GM23338 (cell line): ENCODE results near the gene AIG1. TPM values are rescaled to one million over a fixed set of nuclear protein-coding genes. Genes with fewer than 3 reads are reported as not detected.

Experiments
- ATAC-seq: fragments of 200-7000 bp; cut with Tn5 transposase; 3 replicates; pipeline ENCODE4 v1.9.1; 2020
- DNase-seq: peaks from one replicate; pipeline ENCODE4 v3.0.0-alpha.2; 2015; ENCODE audit warnings: low spot score
- H2AFZ ChIP-seq: fragments of 200-600 bp; sonication (generic); 2 replicates; pipeline ENCODE4 v1.8.0; 2016; ENCODE audit warnings: antibody characterized with exemption, mild to moderate bottlenecking, moderate library complexity
- H3F3A ChIP-seq: fragments of 200-600 bp; sonication (generic); replicated peaks from 2 replicates; pipeline ENCODE4 v1.8.0; 2017; ENCODE audit warnings: antibody characterized with exemption, mixed run types, low read depth
- H3K27ac ChIP-seq: fragments of 200-600 bp; sonication (generic); 2 replicates; pipeline ENCODE4 v1.6.1; 2016; ENCODE audit warnings: low read depth
- H3K27me3 ChIP-seq: fragments of 200-600 bp; sonication (generic); 2 replicates; pipeline ENCODE4 v1.8.0; 2016; ENCODE audit warnings: mild to moderate bottlenecking, mixed run types, moderate library complexity; ENCODE audit not compliant: insufficient read depth
- H3K36me3 ChIP-seq: fragments of 200-600 bp; sonication (generic); 2 replicates; pipeline ENCODE4 v1.8.0; 2016; ENCODE audit warnings: mild to moderate bottlenecking; ENCODE audit not compliant: insufficient read depth
- H3K4me1 ChIP-seq: fragments of 200-600 bp; sonication (generic); 2 replicates; pipeline ENCODE4 v1.8.0; 2016; ENCODE audit warnings: mild to moderate bottlenecking, moderate library complexity; ENCODE audit not compliant: insufficient read depth
- H3K4me2 ChIP-seq: fragments of 200-600 bp; sonication (generic); 2 replicates; pipeline ENCODE4 v1.7.1; 2017; ENCODE audit warnings: mixed run types
- H3K4me3 ChIP-seq: fragments of 200-600 bp; sonication (generic); 2 replicates; pipeline ENCODE4 v1.6.1; 2016; ENCODE audit warnings: mixed run types
- H3K79me2 ChIP-seq: fragments of 200-600 bp; sonication (generic); replicated peaks from 2 replicates; pipeline ENCODE4 v1.8.0; 2017; ENCODE audit warnings: mild to moderate bottlenecking; ENCODE audit not compliant: insufficient read depth
- H3K9me2 ChIP-seq: fragments of 200-600 bp; sonication (generic); 2 replicates; pipeline ENCODE4 v1.8.0; 2017; ENCODE audit not compliant: insufficient read depth
- H4K20me1 ChIP-seq: fragments of 200-600 bp; sonication (generic); replicated peaks from 2 replicates; pipeline ENCODE4 v1.8.0; 2017; ENCODE audit warnings: mild to moderate bottlenecking; ENCODE audit not compliant: insufficient read depth
- H3K27ac Mint-ChIP-seq: 2 replicates; pipeline ENCODE4 v1.8.0; 2020; ENCODE audit warnings: inconsistent platforms, mild to moderate bottlenecking, moderate library complexity, mixed read lengths
- H3K27me3 Mint-ChIP-seq: 3 replicates; pipeline ENCODE4 v1.8.0; 2022; ENCODE audit warnings: low read depth, mild to moderate bottlenecking, moderate library complexity, mixed read lengths, inconsistent platforms; ENCODE audit not compliant: insufficient read depth, poor library complexity
- H3K36me3 Mint-ChIP-seq: 3 replicates; pipeline ENCODE4 v1.8.0; 2021; ENCODE audit warnings: low read depth, mild to moderate bottlenecking, inconsistent platforms, moderate library complexity, mixed read lengths
- H3K4me1 Mint-ChIP-seq: 3 replicates; pipeline ENCODE4 v1.8.0; 2020; ENCODE audit warnings: mild to moderate bottlenecking, inconsistent platforms, mixed read lengths
- H3K4me3 Mint-ChIP-seq: 3 replicates; pipeline ENCODE4 v1.8.0; 2021; ENCODE audit warnings: moderate library complexity, mild to moderate bottlenecking, inconsistent platforms, mixed read lengths
- H3K9me3 Mint-ChIP-seq: 3 replicates; pipeline ENCODE4 v1.8.0; 2020; ENCODE audit warnings: moderate library complexity, mild to moderate bottlenecking, inconsistent platforms, mixed read lengths
- CREB1 ChIP-seq: fragments of 250-450 bp; sonication (Bioruptor Pico); IDR thresholded peaks from 2 replicates; pipeline ENCODE4 v1.5.0; 2020; ENCODE audit warnings: low read depth, mild to moderate bottlenecking, moderate library complexity
- CTCF ChIP-seq, 2 experiments: fragments of 200-600 bp in 1 of 2; sonication (generic) in 1 of 2; conservative IDR thresholded peaks; 2 replicates each; pipeline versions ENCODE4 v1.5.1 to v1.6.1; 2016 to 2017; ENCODE audit warnings: antibody characterized with exemption in 2 of 2, low read depth in 2 of 2, mild to moderate bottlenecking in 2 of 2, moderate library complexity in 1 of 2
- ETS1 ChIP-seq: IDR thresholded peaks from 2 replicates; pipeline ENCODE4 v1.6.1; 2016; ENCODE audit warnings: antibody characterized with exemption
- EZH2 ChIP-seq: fragments of 200-600 bp; sonication (generic); IDR thresholded peaks from one replicate; pipeline ENCODE4 v1.8.0; 2017; ENCODE audit warnings: antibody characterized with exemption, mild to moderate bottlenecking, low read depth; ENCODE audit not compliant: unreplicated experiment
- EZH2phosphoT487 ChIP-seq: fragments of 200-600 bp; sonication (generic); IDR thresholded peaks from one replicate; pipeline ENCODE4 v1.8.1; 2018; ENCODE audit warnings: antibody characterized with exemption; ENCODE audit not compliant: unreplicated experiment
- JUNB ChIP-seq: IDR thresholded peaks from one replicate; pipeline ENCODE4 v1.6.1; 2016; ENCODE audit warnings: antibody characterized with exemption; ENCODE audit not compliant: unreplicated experiment
- NANOG ChIP-seq: IDR thresholded peaks from 2 replicates; pipeline ENCODE4 v1.6.1; 2016; ENCODE audit warnings: antibody characterized with exemption, borderline replicate concordance
- POLR2AphosphoS5 ChIP-seq: IDR thresholded peaks from 2 replicates; pipeline ENCODE4 v1.6.1; 2016; ENCODE audit warnings: antibody characterized with exemption, low read depth
- REST ChIP-seq: IDR thresholded peaks from one replicate; pipeline ENCODE4 v1.6.1; 2018; ENCODE audit warnings: antibody characterized with exemption; ENCODE audit not compliant: unreplicated experiment
- STAT1 ChIP-seq: IDR thresholded peaks from one replicate; pipeline ENCODE4 v1.6.1; 2016; ENCODE audit warnings: antibody characterized with exemption; ENCODE audit not compliant: unreplicated experiment
- ZNF114 ChIP-seq: fragments of 250-450 bp; sonication (Bioruptor Pico); IDR thresholded peaks from 2 replicates; pipeline ENCODE4 v1.5.0; 2020; ENCODE audit warnings: mild to moderate bottlenecking, moderate library complexity
- ZNF331 ChIP-seq: fragments of 250-450 bp; sonication (Bioruptor Pico); IDR thresholded peaks from 2 replicates; pipeline ENCODE4 v1.5.0; 2020; ENCODE audit warnings: low read depth, mild to moderate bottlenecking, moderate library complexity
- ZNF462 ChIP-seq: fragments of 250-450 bp; sonication (Bioruptor Pico); IDR thresholded peaks from 2 replicates; pipeline ENCODE4 v1.5.0; 2020; ENCODE audit warnings: mild to moderate bottlenecking, moderate library complexity
- polyA plus RNA-seq: library from polyadenylated mRNA; unstranded; fragments of >200 nt; fragmentation: Nextera tagmentation; extraction: Ambion mirVana; gene quantifications from 2 replicates; pipeline ENCODE4 v1.2.1, GENCODE V29; 2016
- total RNA-seq: library from RNA; depleted of rRNA; stranded (reverse); fragments of >200 nt; shearing (Covaris generic); gene quantifications from 2 replicates; pipeline ENCODE4 v1.2.3, GENCODE V29; 2014

The AIG1 gene
- total and polyA plus RNA-seq, 2 experiments from 2014 or later: 65.2 to 88.4 TPM

GRCh38 chr6:143195349-143195845 is 134.7 kb downstream of the AIG1 start:
- H3K27ac Mint-ChIP-seq: no peak overlapping the region
- Histone ChIP-seq H3K4me3 (no peak overlapping the region), H3K79me2 (no peaks in the 10 kb centered on the region), H3K4me2 (no peak overlapping the region), H3K27me3 (no peaks in the 10 kb centered on the region), H3K36me3 (no peaks in the 10 kb centered on the region), H3K27ac (no peak overlapping the region), H3K4me1 (no peaks in the 10 kb centered on the region), H2AFZ (no peak overlapping the region), H3F3A (no peaks in the 10 kb centered on the region), H4K20me1 (no peaks in the 10 kb centered on the region), H3K9me2 (no peaks in the 10 kb centered on the region)
- no peak for TF ChIP-seq ZNF331 (CRISPR knock-in tag)
- no peak for TF ChIP-seq ZNF114 (CRISPR knock-in tag)
- TF ChIP-seq STAT1: no peak
- TF ChIP-seq REST: no peak
- no peak for TF ChIP-seq EZH2
- TF ChIP-seq POLR2AphosphoS5: no peak
- no peak for TF ChIP-seq CREB1 (CRISPR knock-in tag)
- no peak for TF ChIP-seq CTCF (conservative IDR thresholded peaks at IDR 0.05; ENCODE audit: low read depth in 2 of 2)
- TF ChIP-seq ZNF462 (CRISPR knock-in tag): no peak
- TF ChIP-seq JUNB: no peak
- no peak for TF ChIP-seq EZH2phosphoT487
- TF ChIP-seq NANOG: no peak
- no peak for TF ChIP-seq ETS1
- H3K9me3 Mint-ChIP-seq: no peaks in the 10 kb centered on the region
- ATAC-seq (no peak), DNase-seq (no peak)
- H3K36me3 Mint-ChIP-seq: peaks cover 3% of the 10 kb centered on the region; the same call in 1 of the 3 replicates
- H3K4me1 Mint-ChIP-seq: no peaks in the 10 kb centered on the region
- H3K4me3 Mint-ChIP-seq: no peak overlapping the region
- H3K27me3 Mint-ChIP-seq: no peaks in the 10 kb centered on the region
